Activated gamma-delta T cell (primary cell): ENCODE results near the gene TTC9C.
A peak's percentile ranks its signal among the peaks of the same experiment; 100 is the strongest.
"Not testable (repeated sequence)": the region's sequence is repeated elsewhere in the genome, so short reads cannot be mapped to it uniquely, and the experiment has no call there.

ENCODE experiments used
- DNase-seq: peaks from one replicate; lab custom pipeline; 2025; lab: John Stamatoyannopoulos, UW

The TTC9C gene

GRCh38 chr11:62709247-62710000, 18.9 kb upstream of the TTC9C start:
- peak; percentile 65 for DNase-seq

GRCh38 chr11:62710001-62710345, 18.3 kb upstream of the TTC9C start:
- no peak for DNase-seq

GRCh38 chr11:62712276-62712812, 15.9 kb upstream of the TTC9C start:
- no peak for DNase-seq

- no peak for DNase-seq
Observed at GRCh38 chr11:62712861-62713260, 15.4 kb upstream of the TTC9C start.

- no peak for DNase-seq
Observed at GRCh38 chr11:62713343-62713742, 14.9 kb upstream of the TTC9C start.

- no peak for DNase-seq
Observed at GRCh38 chr11:62715150-62716130, 12.8 kb upstream of the TTC9C start.

GRCh38 chr11:62716206-62716605, 12.1 kb upstream of the TTC9C start:
- DNase-seq: no peak

- DNase-seq: no peak
Observed at GRCh38 chr11:62716816-62717215, 11.5 kb upstream of the TTC9C start.

- no peak for DNase-seq
Observed at GRCh38 chr11:62719302-62719978, 8.8 kb upstream of the TTC9C start.

- DNase-seq: no peak
Observed at GRCh38 chr11:62721994-62722393, 6.3 kb upstream of the TTC9C start.

GRCh38 chr11:62724171-62724570, 4.1 kb upstream of the TTC9C start:
- no peak for DNase-seq

GRCh38 chr11:62725646-62726045, 2.6 kb upstream of the TTC9C start:
- no peak for DNase-seq

- no peak for DNase-seq
Observed at GRCh38 chr11:62726156-62726914, 2.0 kb upstream of the TTC9C start.

GRCh38 chr11:62726915-62727164, 1.4 kb upstream of the TTC9C start:
- DNase-seq: no peak

- DNase-seq: peak; percentile 99
Observed at GRCh38 chr11:62727165-62727871, 968 bp upstream of the TTC9C start, which contains the start of gene HNRNPUL2. HNRNPUL2 (minus strand) TSS chr11:62727457; CDS start chr11:62727156, 301 bp downstream.

GRCh38 chr11:62727872-62728170, 465 bp upstream of the TTC9C start:
- DNase-seq: no peak

GRCh38 chr11:62730076-62730475, 1.8 kb downstream of the TTC9C start:
- DNase-seq: not testable (repeated sequence)

- no peak for DNase-seq
Observed at GRCh38 chr11:62732830-62733229, 4.5 kb downstream of the TTC9C start.

- DNase-seq: no peak
Observed at GRCh38 chr11:62737196-62737595, 8.9 kb downstream of the TTC9C start.

- DNase-seq: no peak
Observed at GRCh38 chr11:62747475-62748160, 19.3 kb downstream of the TTC9C start.

GRCh38 chr11:62749931-62750330, 21.6 kb downstream of the TTC9C start:
- DNase-seq: not testable (repeated sequence)
